Suprapubic skin (tissue), 4 donors: ENCODE results near the gene KIF4B. TPM values are rescaled to one million over a fixed set of nuclear protein-coding genes. Genes with fewer than 3 reads are reported as not detected.

Source experiments
- DNase-seq, 2 donors: peaks; one replicate each; pipeline ENCODE4 v3.0.0-alpha.2; 2019; ENCODE audit warnings: low spot score in 2 of 2
- H3K27ac ChIP-seq: fragments of 200-600 bp; sonication (generic); one replicate; pipeline ENCODE4 v1.5.1; 2019
- H3K27me3 ChIP-seq: fragments of 200-600 bp; sonication (generic); one replicate; pipeline ENCODE4 v1.5.1; 2019
- H3K36me3 ChIP-seq: fragments of 200-600 bp; sonication (generic); one replicate; pipeline ENCODE4 v1.5.1; 2019
- H3K4me1 ChIP-seq: fragments of 200-600 bp; sonication (generic); one replicate; pipeline ENCODE4 v1.5.1; 2019
- H3K4me3 ChIP-seq: fragments of 200-600 bp; sonication (generic); one replicate; pipeline ENCODE4 v1.5.1; 2019; ENCODE audit warnings: mild to moderate bottlenecking
- H3K9me3 ChIP-seq: fragments of 200-600 bp; sonication (generic); one replicate; pipeline ENCODE4 v1.5.1; 2019
- EP300 ChIP-seq: sonication (generic); formaldehyde crosslinking; IDR thresholded peaks from one replicate; pipeline ENCODE4 v1.6.1; 2017; ENCODE audit warnings: antibody characterized with exemption
- POLR2A ChIP-seq, 2 donors: fragments of 450-650 bp; IDR thresholded peaks; one replicate each; pipeline ENCODE4 v1.6.1; 2017; ENCODE audit warnings: antibody characterized with exemption in 2 of 2, mild to moderate bottlenecking in 2 of 2, moderate library complexity in 2 of 2
- POLR2AphosphoS5 ChIP-seq, 3 donors: sonication (generic); formaldehyde crosslinking; IDR thresholded peaks; one replicate each; pipeline ENCODE4 v1.6.1; 2017; ENCODE audit warnings: antibody characterized with exemption in 3 of 3
- WGBS: methylation state at CpG from one replicate; pipeline ENCODE4 v1.1.5; 2018; 5-methylcytosine and 5-hydroxymethylcytosine counted together
- total RNA-seq, 4 donors: library from RNA; depleted of rRNA; stranded (reverse); fragments of >200 nt; gene quantifications; one replicate each; pipeline ENCODE4 v1.1.0, GENCODE V29; 2016
- TF ChIP-seq, protein P1 (sequence below), 2 donors: fragments of 200-600 bp in 1 of 2; fragments of 450-650 bp in 1 of 2; sonication (generic) in 1 of 2; IDR thresholded peaks; one replicate each; pipeline ENCODE4 v1.5.1; 2016 to 2019; ENCODE audit warnings: antibody characterized with exemption in 2 of 2, mild to moderate bottlenecking in 1 of 2, moderate library complexity in 1 of 2

The KIF4B gene
- total RNA-seq, 4 donors from 2014 or later = 0.72 TPM; not detected in 3

DNA sequence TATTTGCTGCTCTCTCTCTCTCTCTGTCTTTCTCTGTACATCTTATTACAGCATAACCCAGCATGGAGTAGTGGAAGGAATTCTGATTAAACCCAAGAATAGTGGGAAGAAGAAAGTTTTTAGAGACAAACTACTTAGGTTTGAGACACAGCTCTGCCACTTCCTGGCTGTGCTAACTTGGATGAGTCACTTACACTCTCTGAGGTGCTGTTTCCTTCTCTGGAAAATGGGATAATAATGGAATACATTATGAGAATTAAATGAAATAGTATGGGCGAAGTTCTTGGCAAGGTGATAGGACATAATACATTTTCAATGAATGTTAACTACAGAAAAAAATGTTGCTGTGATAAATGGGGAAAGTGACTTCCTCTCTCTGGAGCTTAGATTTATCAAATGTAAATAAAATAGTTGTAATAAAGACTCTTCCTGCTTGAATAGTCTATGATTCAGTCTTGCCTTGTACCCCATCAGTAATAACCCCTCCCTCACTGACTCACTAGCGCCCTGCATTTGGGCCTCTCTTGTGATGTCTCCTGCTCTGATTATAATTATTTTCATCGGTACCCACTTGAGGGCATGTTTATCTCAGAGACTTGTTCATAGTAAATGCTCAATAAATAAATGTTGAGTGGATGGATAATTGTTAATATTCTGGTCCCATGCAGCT lies 27.6 kb downstream of the KIF4B start:
- no peak for DNase-seq
- no peaks in the 10 kb centered on the region for H3K4me1 ChIP-seq
- 88% methylated on average over 3 of the region's 3 CpGs for WGBS
- H3K27ac ChIP-seq = no peak overlapping the region
- TF ChIP-seq, protein P1, sequence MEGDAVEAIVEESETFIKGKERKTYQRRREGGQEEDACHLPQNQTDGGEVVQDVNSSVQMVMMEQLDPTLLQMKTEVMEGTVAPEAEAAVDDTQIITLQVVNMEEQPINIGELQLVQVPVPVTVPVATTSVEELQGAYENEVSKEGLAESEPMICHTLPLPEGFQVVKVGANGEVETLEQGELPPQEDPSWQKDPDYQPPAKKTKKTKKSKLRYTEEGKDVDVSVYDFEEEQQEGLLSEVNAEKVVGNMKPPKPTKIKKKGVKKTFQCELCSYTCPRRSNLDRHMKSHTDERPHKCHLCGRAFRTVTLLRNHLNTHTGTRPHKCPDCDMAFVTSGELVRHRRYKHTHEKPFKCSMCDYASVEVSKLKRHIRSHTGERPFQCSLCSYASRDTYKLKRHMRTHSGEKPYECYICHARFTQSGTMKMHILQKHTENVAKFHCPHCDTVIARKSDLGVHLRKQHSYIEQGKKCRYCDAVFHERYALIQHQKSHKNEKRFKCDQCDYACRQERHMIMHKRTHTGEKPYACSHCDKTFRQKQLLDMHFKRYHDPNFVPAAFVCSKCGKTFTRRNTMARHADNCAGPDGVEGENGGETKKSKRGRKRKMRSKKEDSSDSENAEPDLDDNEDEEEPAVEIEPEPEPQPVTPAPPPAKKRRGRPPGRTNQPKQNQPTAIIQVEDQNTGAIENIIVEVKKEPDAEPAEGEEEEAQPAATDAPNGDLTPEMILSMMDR (IDR thresholded peaks at IDR 0.05) = no peak
- TF ChIP-seq EP300 (no peak), POLR2AphosphoS5 (IDR thresholded peaks at IDR 0.05) (no peak), POLR2A (IDR thresholded peaks at IDR 0.05) (no peak)
- H3K36me3 ChIP-seq = no peaks in the 10 kb centered on the region
- no peaks in the 10 kb centered on the region for H3K9me3 ChIP-seq
- H3K4me3 ChIP-seq = no peak overlapping the region
- H3K27me3 ChIP-seq = no peaks in the 10 kb centered on the region

DNA sequence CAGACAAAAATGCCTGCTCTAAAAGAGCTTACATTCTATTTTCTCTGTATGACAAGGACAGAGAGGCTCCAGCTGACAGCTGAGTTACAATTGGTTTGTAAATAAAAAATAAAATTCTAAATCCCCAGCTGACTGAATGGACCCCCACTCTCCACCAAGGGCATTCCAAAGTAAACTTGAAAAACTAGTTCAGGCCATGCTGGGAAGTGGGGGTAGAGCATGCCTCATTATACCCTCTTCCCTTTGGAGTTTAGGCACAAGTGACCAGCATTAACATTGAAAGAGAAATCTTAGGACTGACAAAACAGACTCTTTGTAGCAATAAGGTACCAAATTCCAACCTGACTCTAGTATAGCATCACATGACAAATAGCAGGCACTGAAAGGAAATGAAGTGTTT lies 31.0 kb downstream of the KIF4B start:
- no peak for DNase-seq
- no peaks in the 10 kb centered on the region for H3K9me3 ChIP-seq
- no peaks in the 10 kb centered on the region for H3K4me1 ChIP-seq
- H3K27ac ChIP-seq = no peak overlapping the region
- no peaks in the 10 kb centered on the region for H3K36me3 ChIP-seq
- H3K27me3 ChIP-seq = no peaks in the 10 kb centered on the region
- H3K4me3 ChIP-seq = no peak overlapping the region
- TF ChIP-seq EP300 (no peak), POLR2AphosphoS5 (IDR thresholded peaks at IDR 0.05) (no peak), POLR2A (IDR thresholded peaks at IDR 0.05) (no peak)
- TF ChIP-seq, protein P1 (IDR thresholded peaks at IDR 0.05) = no peak

DNA sequence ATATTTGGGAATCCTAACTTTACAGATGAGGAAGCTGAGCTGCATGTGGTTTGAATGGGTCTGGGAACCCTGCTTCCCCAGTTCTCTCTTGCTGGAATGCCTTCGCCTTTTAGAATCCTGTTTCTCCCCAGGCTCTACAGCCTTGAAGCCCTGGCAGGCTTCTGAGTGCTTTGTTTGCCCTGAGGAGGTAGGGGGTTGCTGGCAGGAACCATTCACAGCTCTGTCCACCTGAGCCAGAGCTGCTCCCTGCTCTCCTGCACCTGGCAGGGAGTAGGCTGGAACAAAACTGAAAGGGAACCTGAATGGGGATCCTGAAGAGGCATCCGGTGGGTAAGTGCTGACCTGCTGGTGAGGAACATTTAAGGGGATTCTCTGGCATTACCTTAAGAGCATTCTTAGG lies 33.0 kb downstream of the KIF4B start:
- 51% methylated on average over 2 of the region's 2 CpGs for whole genome bisulfite sequencing
- H3K27me3 ChIP-seq = no peaks in the 10 kb centered on the region
- no peaks in the 10 kb centered on the region for H3K36me3 ChIP-seq
- H3K4me1 ChIP-seq = no peaks in the 10 kb centered on the region
- TF ChIP-seq POLR2AphosphoS5 (IDR thresholded peaks at IDR 0.05) (no peak), EP300 (no peak), POLR2A (IDR thresholded peaks at IDR 0.05) (no peak)
- TF ChIP-seq, protein P1 (IDR thresholded peaks at IDR 0.05) = no peak
- no peak overlapping the region for H3K4me3 ChIP-seq
- H3K9me3 ChIP-seq = no peaks in the 10 kb centered on the region
- DNase-seq = no peak
- H3K27ac ChIP-seq = no peak overlapping the region

DNA sequence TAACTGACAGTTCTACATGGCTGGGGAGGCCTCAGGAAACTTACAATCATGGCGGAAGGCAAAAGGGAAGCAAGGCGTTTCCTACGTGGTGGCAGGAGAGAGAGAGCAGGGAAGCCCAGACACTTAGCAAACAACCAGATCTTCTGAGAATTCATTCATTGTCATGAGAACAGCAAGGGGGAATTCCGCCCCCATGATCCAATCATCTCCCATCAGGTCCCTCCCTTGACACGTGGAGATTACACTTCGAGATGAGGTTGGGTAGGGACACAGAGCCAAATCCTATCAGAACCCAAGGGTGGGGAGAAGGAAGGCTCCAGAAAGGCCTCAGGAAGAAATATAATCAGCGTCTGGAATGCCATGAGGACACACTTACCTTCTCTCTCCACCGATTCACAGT lies 34.3 kb downstream of the KIF4B start:
- Histone ChIP-seq H3K9me3 (no peaks in the 10 kb centered on the region), H3K36me3 (no peaks in the 10 kb centered on the region), H3K4me3 (no peak overlapping the region), H3K27ac (no peak overlapping the region), H3K4me1 (no peaks in the 10 kb centered on the region), H3K27me3 (no peaks in the 10 kb centered on the region)
- WGBS = 71% methylated on average over 8 of the region's 8 CpGs
- DNase-seq = no peak
- no peak for TF ChIP-seq POLR2A (IDR thresholded peaks at IDR 0.05)
- no peak for TF ChIP-seq EP300
- TF ChIP-seq POLR2AphosphoS5 (IDR thresholded peaks at IDR 0.05) = no peak
- TF ChIP-seq, protein P1 (IDR thresholded peaks at IDR 0.05) = no peak

DNA sequence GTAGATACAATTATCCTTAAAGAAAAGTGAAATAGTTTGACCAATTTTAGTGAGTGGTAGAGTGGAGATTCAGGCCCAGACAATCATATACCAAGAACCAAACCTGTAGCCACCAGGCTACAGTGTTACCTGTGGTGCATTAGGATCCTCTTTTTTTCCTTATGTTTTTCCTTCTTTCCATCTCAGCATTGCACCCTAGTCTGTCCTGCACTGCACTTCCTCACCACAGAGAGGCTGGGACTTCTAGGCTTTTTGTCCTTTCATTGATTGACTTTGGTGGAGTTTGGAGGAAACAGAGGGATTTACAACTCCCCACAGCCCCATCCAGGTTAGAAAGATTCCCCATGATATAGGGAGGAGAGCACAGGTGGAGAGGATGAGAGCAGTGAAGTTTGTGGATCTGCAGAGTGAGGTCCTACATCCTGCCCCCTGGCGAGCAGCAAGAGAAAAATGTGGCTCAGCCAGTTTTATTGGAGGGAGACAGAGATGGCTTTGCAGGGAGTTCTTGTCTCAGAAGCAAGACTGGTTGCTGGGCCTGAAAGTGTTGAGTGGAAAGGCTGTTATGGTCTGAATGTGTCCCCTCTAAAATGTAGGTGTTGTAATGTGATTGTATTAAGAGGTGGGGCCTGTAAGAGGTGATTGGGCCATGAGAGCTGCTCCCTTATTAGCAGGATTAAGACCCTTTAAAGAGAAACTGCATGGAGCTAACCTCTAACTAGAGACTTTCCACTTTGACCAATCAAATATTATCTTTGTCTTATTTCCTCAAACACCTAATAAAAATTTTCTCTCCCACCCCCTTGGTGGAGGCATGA lies 36.2 kb downstream of the KIF4B start:
- Histone ChIP-seq H3K4me3 (no peak overlapping the region), H3K4me1 (no peaks in the 10 kb centered on the region), H3K9me3 (no peaks in the 10 kb centered on the region), H3K36me3 (no peaks in the 10 kb centered on the region), H3K27me3 (no peaks in the 10 kb centered on the region), H3K27ac (no peak overlapping the region)
- no peak for DNase-seq
- WGBS = 26% methylated on average over 1 of the region's 1 CpG
- no peak for TF ChIP-seq POLR2A (IDR thresholded peaks at IDR 0.05)
- no peak for TF ChIP-seq EP300
- TF ChIP-seq, protein P1 (IDR thresholded peaks at IDR 0.05) = no peak
- no peak for TF ChIP-seq POLR2AphosphoS5 (IDR thresholded peaks at IDR 0.05)
